ENCODE results near the gene DYNLT5.

The DYNLT5 gene

DNA sequence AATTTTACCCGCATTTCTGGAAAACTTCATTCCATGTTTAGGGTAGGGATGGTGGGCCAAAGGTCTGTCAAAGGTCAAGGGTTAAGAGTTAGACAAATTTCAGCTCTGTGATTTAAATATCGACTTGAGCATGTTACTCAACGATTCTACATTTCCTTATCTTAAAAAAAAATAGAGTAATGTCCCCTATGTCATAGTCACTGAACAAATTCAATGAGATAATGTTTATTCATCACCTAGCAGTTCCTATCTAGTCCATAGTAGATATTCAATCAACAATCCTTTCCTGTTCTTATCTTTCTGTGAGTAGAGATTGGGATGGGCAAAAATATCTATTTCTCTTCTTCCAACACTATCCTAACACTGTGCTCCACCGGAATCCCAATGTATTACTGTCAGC is 1.1 kb upstream of the DYNLT5 start:
- TF ChIP-seq, protein P1, sequence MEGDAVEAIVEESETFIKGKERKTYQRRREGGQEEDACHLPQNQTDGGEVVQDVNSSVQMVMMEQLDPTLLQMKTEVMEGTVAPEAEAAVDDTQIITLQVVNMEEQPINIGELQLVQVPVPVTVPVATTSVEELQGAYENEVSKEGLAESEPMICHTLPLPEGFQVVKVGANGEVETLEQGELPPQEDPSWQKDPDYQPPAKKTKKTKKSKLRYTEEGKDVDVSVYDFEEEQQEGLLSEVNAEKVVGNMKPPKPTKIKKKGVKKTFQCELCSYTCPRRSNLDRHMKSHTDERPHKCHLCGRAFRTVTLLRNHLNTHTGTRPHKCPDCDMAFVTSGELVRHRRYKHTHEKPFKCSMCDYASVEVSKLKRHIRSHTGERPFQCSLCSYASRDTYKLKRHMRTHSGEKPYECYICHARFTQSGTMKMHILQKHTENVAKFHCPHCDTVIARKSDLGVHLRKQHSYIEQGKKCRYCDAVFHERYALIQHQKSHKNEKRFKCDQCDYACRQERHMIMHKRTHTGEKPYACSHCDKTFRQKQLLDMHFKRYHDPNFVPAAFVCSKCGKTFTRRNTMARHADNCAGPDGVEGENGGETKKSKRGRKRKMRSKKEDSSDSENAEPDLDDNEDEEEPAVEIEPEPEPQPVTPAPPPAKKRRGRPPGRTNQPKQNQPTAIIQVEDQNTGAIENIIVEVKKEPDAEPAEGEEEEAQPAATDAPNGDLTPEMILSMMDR (IDR thresholded peaks at IDR 0.05): no peak
- H3K27ac ChIP-seq: peak overlapping the region; percentile 61
- peak overlapping the region in 1 of 2 experiments; percentile 66 for H3K4me3 ChIP-seq (ENCODE audit: low read depth in 1 of 2, low read length in 1 of 2)
- no peaks in the 10 kb centered on the region for H3K27me3 ChIP-seq
- H3K4me1 ChIP-seq (ENCODE audit: control insufficient read depth in 1 of 2, insufficient read depth in 1 of 2, low read depth in 1 of 2, low read length in 1 of 2): peaks cover 28 to 43% of the 10 kb centered on the region in 2 experiments
- no peaks in the 10 kb centered on the region for H3K36me3 ChIP-seq
- H3K9me3 ChIP-seq: no peaks in the 10 kb centered on the region

GRCh38 chr1:66752671-66753371 is 562 bp downstream of the DYNLT5 start:
- TF ChIP-seq, protein P1 (IDR thresholded peaks at IDR 0.05): no peak
- Histone ChIP-seq H3K4me3 (ENCODE audit: low read depth in 1 of 2, low read length in 1 of 2) (peak overlapping the region; percentile 55 to 66), H3K36me3 (no peaks in the 10 kb centered on the region), H3K27me3 (no peaks in the 10 kb centered on the region), H3K9me3 (no peaks in the 10 kb centered on the region), H3K4me1 (ENCODE audit: control insufficient read depth in 1 of 2, insufficient read depth in 1 of 2, low read depth in 1 of 2, low read length in 1 of 2) (peaks cover 28 to 43% of the 10 kb centered on the region in 2 experiments), H3K27ac (peak overlapping the region; percentile 61)

DNA sequence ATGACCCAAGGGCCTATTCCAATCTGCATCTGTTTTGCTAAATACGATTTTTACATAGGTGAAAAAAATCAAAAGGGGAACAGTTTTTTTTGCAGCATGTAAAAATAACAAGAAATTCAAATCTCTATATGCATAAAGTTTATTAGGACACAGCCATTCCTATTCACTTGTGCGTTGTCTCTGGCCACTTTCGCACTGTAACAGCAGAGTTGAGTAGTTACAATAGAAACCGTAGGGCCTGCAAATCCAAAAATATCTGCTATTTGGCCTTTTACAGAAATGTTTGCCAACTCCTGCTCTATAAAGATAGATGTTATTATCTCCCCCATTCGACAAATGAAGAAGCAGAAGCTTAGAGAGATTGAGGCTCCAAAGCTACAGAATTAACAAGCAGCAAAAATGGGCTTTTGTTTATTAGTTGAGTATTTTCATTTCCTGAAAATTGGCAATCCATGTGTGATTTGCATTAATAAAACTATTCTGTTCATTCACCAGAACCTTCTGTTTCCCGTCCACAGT is 5.5 kb downstream of the DYNLT5 start:
- TF ChIP-seq, protein P1 (IDR thresholded peaks at IDR 0.05): no peak
- H3K36me3 ChIP-seq: no peaks in the 10 kb centered on the region
- no peak overlapping the region for H3K4me3 ChIP-seq (ENCODE audit: low read depth in 1 of 2, low read length in 1 of 2)
- H3K27me3 ChIP-seq: no peaks in the 10 kb centered on the region
- no peak overlapping the region for H3K27ac ChIP-seq
- peaks cover 22 to 33% of the 10 kb centered on the region in 2 experiments for H3K4me1 ChIP-seq (ENCODE audit: control insufficient read depth in 1 of 2, insufficient read depth in 1 of 2, low read depth in 1 of 2, low read length in 1 of 2)
- H3K9me3 ChIP-seq: no peaks in the 10 kb centered on the region

GRCh38 chr1:66758241-66758755 is 6.0 kb downstream of the DYNLT5 start:
- no peaks in the 10 kb centered on the region for H3K27me3 ChIP-seq
- no peak overlapping the region for H3K27ac ChIP-seq
- no peak overlapping the region for H3K4me3 ChIP-seq (ENCODE audit: low read depth in 1 of 2, low read length in 1 of 2)
- H3K36me3 ChIP-seq: no peaks in the 10 kb centered on the region
- TF ChIP-seq, protein P1 (IDR thresholded peaks at IDR 0.05): no peak
- no peaks in the 10 kb centered on the region for H3K9me3 ChIP-seq
- H3K4me1 ChIP-seq (ENCODE audit: control insufficient read depth in 1 of 2, insufficient read depth in 1 of 2, low read depth in 1 of 2, low read length in 1 of 2): peaks cover 18 to 29% of the 10 kb centered on the region in 2 experiments

GRCh38 chr1:66760506-66760905 is 8.2 kb downstream of the DYNLT5 start:
- Histone ChIP-seq H3K9me3 (no peaks in the 10 kb centered on the region), H3K36me3 (no peaks in the 10 kb centered on the region), H3K4me3 (ENCODE audit: low read depth in 1 of 2, low read length in 1 of 2) (no peak overlapping the region), H3K27me3 (no peaks in the 10 kb centered on the region), H3K27ac (peak overlapping the region; percentile 72), H3K4me1 (ENCODE audit: control insufficient read depth in 1 of 2, insufficient read depth in 1 of 2, low read depth in 1 of 2, low read length in 1 of 2) (peaks cover 18 to 20% of the 10 kb centered on the region in 2 experiments)
- TF ChIP-seq, protein P1 (IDR thresholded peaks at IDR 0.05): no peak

Data from neutrophil (primary cell).